Neural progenitor cell (in vitro differentiated cells): Measurements from ENCODE around the gene KRT77.
A peak's percentile ranks its signal among the peaks of the same experiment; 100 is the strongest.

ENCODE experiments used
- EZH2 ChIP-seq: fragments of 200-600 bp; sonication (generic); IDR thresholded peaks from 2 replicates; pipeline ENCODE4 v1.6.1; 2017; ENCODE audit warnings: antibody characterized with exemption, mild to moderate bottlenecking, moderate library complexity
- EZH2phosphoT487 ChIP-seq: fragments of 200-600 bp; sonication (generic); IDR thresholded peaks from 2 replicates; pipeline ENCODE4 v1.6.1; 2017; ENCODE audit warnings: antibody characterized with exemption
- TF ChIP-seq, protein P1 (sequence below): fragments of 200-600 bp; sonication (generic); IDR thresholded peaks from 2 replicates; pipeline ENCODE4 v1.5.1; 2017; ENCODE audit warnings: antibody characterized with exemption, mild to moderate bottlenecking

DNA sequence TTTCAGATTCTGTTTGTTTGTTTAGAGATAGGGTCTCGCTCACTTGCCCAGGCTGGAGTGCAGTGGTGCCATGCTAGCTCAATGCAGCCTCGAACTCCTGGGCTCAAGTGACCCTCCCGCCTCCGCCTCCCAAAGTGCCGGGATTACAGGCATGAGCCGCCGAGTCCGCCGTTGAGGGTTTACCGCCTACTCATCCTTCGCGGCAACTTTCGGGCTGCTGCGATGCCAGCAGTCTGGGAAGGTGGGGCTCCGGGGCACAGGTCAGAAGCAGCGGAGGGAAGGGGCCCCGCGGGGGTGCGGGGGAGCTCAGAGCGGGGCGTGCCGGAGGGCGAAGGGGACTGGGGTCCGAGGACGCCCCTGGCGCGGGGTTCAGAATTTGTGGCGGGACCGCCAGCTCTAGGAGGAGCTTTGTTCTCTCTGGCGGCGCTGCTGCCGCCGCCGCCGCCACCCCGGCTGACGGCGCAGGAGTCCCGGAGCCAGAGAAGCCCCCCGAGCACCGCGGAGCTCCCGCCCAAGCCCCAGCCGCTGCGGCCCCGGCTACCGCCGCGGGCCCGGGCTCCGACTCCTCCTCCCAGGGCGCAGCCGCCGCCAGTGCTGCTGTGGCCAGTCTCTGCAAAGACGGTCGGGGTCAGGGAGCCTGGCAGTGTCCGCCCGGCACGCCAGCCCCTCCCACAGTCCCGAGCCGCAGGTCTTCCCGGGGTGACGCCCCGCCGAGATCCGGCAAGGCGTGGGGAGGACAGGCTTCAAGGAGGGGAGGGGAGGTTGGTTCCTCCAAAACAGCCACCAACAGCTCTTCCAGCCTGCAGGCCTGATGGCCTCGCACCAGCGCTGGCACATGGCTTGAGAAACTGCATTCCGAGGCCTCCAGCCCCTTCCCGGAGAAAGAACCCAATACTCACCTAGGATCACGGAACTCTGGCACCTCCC lies 10.9 kb upstream of the KRT77 start:
- TF ChIP-seq, protein P1, sequence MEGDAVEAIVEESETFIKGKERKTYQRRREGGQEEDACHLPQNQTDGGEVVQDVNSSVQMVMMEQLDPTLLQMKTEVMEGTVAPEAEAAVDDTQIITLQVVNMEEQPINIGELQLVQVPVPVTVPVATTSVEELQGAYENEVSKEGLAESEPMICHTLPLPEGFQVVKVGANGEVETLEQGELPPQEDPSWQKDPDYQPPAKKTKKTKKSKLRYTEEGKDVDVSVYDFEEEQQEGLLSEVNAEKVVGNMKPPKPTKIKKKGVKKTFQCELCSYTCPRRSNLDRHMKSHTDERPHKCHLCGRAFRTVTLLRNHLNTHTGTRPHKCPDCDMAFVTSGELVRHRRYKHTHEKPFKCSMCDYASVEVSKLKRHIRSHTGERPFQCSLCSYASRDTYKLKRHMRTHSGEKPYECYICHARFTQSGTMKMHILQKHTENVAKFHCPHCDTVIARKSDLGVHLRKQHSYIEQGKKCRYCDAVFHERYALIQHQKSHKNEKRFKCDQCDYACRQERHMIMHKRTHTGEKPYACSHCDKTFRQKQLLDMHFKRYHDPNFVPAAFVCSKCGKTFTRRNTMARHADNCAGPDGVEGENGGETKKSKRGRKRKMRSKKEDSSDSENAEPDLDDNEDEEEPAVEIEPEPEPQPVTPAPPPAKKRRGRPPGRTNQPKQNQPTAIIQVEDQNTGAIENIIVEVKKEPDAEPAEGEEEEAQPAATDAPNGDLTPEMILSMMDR = no peak
- TF ChIP-seq EZH2 = peak; percentile 2
- no peak for TF ChIP-seq EZH2phosphoT487
